ENCODE measurements around the gene FDX2. TPM values are rescaled to one million over a fixed set of nuclear protein-coding genes. Genes with fewer than 3 reads are reported as not detected.

Gene FDX2
- total and polyA plus RNA-seq, 2 of the 4 experiments (the other 2 are of a cell fraction): 39.8 to 72.0 TPM

DNA sequence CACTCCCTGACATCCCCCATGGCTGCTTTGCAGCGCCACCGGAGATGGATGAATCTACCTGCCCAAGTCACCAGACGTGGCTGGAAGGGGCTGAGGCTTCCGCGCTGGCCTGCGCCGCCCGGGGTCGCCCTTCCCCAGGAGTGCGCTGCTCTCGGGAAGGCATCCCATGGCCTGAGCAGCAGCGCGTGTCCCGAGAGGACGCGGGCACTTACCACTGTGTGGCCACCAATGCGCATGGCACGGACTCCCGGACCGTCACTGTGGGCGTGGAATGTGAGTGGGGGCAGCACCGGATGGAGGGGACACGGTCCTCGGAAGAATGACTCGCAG is 21.5 kb downstream of the FDX2 start:
- ATAC-seq (ENCODE audit: low read depth) (no peak), DNase-seq (no peak)
- Histone ChIP-seq H4K5ac (ENCODE audit: low read depth, low read length) (no peak overlapping the region), H3K14ac (replicated peaks; ENCODE audit: low read depth, low read length) (no peak overlapping the region), H3K9me1 (ENCODE audit: insufficient read depth, low read length) (no peaks in the 10 kb centered on the region), H2AK5ac (ENCODE audit: low read depth, low read length) (no peak overlapping the region), H3K4me2 (ENCODE audit: low read depth, low read length) (no peak overlapping the region), H3K4me1 (ENCODE audit: control insufficient read depth, insufficient read depth, low read length) (peaks cover 11% of the 10 kb centered on the region), H3K9ac (ENCODE audit: low read depth, low read length) (no peak overlapping the region), H4K91ac (ENCODE audit: insufficient read depth, low read depth, low read length) (no peak overlapping the region), H3K36me3 (ENCODE audit: control insufficient read depth, insufficient read depth, low read length) (peaks cover 14% of the 10 kb centered on the region; the same call in 1 of the 2 replicates), H3K18ac (ENCODE audit: low read depth, low read length) (no peak overlapping the region), H2AFZ (replicated peaks; ENCODE audit: low read length, poor library complexity) (no peak overlapping the region), H3K23ac (ENCODE audit: low read depth, low read length) (no peak overlapping the region), H2BK15ac (ENCODE audit: low read depth, low read length) (no peak overlapping the region), H3K4ac (ENCODE audit: low read depth, low read length) (no peak overlapping the region), H3K27me3 (ENCODE audit: control insufficient read depth, insufficient read depth, low read length) (no peaks in the 10 kb centered on the region; the same call in 1 of the 2 replicates), H2BK120ac (ENCODE audit: low read depth, low read length) (no peak overlapping the region), H2BK20ac (ENCODE audit: low read depth, low read length) (no peak overlapping the region), H2BK5ac (ENCODE audit: low read depth, low read length, poor library complexity, severe bottlenecking) (no peak overlapping the region), H3K56ac (ENCODE audit: extremely low read depth, insufficient read depth, low read length) (no peak overlapping the region), H3K79me1 (ENCODE audit: low read depth in 1 of 2, low read length in 2 of 2) (peaks cover 0 to 4% of the 10 kb centered on the region in 2 experiments; a peak in 1 of 4 replicates), H3K27ac (ENCODE audit: insufficient read depth, low read length) (no peak overlapping the region), H3K4me3 (ENCODE audit: insufficient read depth, low read depth, low read length) (no peak overlapping the region), H4K20me1 (ENCODE audit: insufficient read depth, low read length) (peaks cover 6% of the 10 kb centered on the region), H4K8ac (ENCODE audit: low read depth in 2 of 2, low read length in 2 of 2) (no peak overlapping the region), H3K9me3 (ENCODE audit: control insufficient read depth, insufficient read depth, low read length) (no peaks in the 10 kb centered on the region), H2AK9ac (replicated peaks; ENCODE audit: low read depth, low read length, poor library complexity) (no peak overlapping the region)
- POLR2A ChIA-PET (ENCODE audit: unreplicated experiment): no interaction called here
- TF ChIP-seq MAFK (IDR thresholded peaks at IDR 0.05; ENCODE audit: low read depth, low read length) (no peak), CEBPB (IDR thresholded peaks at IDR 0.05; ENCODE audit: low read depth, low read length) (no peak), MXI1 (IDR thresholded peaks at IDR 0.05; ENCODE audit: borderline replicate concordance, low read depth, low read length) (no peak), RCOR1 (IDR thresholded peaks at IDR 0.05; ENCODE audit: insufficient replicate concordance, low read length) (no peak), RAD21 (IDR thresholded peaks at IDR 0.05; ENCODE audit: low read length) (no peak), NFE2L2 (IDR thresholded peaks at IDR 0.05; ENCODE audit: low read depth, low read length) (no peak), SMC3 (IDR thresholded peaks at IDR 0.05; ENCODE audit: low read depth, low read length) (no peak)
- TF ChIP-seq, protein P1, sequence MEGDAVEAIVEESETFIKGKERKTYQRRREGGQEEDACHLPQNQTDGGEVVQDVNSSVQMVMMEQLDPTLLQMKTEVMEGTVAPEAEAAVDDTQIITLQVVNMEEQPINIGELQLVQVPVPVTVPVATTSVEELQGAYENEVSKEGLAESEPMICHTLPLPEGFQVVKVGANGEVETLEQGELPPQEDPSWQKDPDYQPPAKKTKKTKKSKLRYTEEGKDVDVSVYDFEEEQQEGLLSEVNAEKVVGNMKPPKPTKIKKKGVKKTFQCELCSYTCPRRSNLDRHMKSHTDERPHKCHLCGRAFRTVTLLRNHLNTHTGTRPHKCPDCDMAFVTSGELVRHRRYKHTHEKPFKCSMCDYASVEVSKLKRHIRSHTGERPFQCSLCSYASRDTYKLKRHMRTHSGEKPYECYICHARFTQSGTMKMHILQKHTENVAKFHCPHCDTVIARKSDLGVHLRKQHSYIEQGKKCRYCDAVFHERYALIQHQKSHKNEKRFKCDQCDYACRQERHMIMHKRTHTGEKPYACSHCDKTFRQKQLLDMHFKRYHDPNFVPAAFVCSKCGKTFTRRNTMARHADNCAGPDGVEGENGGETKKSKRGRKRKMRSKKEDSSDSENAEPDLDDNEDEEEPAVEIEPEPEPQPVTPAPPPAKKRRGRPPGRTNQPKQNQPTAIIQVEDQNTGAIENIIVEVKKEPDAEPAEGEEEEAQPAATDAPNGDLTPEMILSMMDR (conservative IDR thresholded peaks at IDR 0.05; ENCODE audit: low read depth, low read length): no peak
- TF ChIP-seq, protein P2, sequence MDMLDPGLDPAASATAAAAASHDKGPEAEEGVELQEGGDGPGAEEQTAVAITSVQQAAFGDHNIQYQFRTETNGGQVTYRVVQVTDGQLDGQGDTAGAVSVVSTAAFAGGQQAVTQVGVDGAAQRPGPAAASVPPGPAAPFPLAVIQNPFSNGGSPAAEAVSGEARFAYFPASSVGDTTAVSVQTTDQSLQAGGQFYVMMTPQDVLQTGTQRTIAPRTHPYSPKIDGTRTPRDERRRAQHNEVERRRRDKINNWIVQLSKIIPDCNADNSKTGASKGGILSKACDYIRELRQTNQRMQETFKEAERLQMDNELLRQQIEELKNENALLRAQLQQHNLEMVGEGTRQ (IDR thresholded peaks at IDR 0.05; ENCODE audit: low read depth, low read length): no peak
- CTCF ChIA-PET: no interaction called here
- BruUV-seq (replicated peaks): no TSS peak
- intact Hi-C loops (cut with micrococcal nuclease): no loop called here
- dilution Hi-C loops (cut with HindIII; ENCODE audit: low sequenced_read_pairs, unreplicated experiment): no loop called here
- 68% methylated on average over 12 of the region's 25 CpGs; no CpG with 5 or more reads in 1 of the 2 experiments for WGBS, 2 experiments (ENCODE audit: extremely low coverage in 2 of 2, insufficient read length in 1 of 2)
- in situ Hi-C loops (cut with MboI; ENCODE audit: low sequenced_read_pairs): no loop called here
